K562 (cell line): ENCODE measurements around the gene ZNF32. TPM values are rescaled to one million over a fixed set of nuclear protein-coding genes. Genes with fewer than 3 reads are reported as not detected.
A peak's percentile ranks its signal among the peaks of the same experiment; 100 is the strongest.

Experiments used
- BHLHE40 ChIP-seq: IDR thresholded peaks from 2 replicates; pipeline ENCODE4 v1.6.1; 2011; ENCODE audit warnings: low read length, improper control_type of control experiment
- DNMT1 ChIP-seq: fragments of 450-650 bp; IDR thresholded peaks from 2 replicates; pipeline ENCODE4 v1.6.1; 2016; ENCODE audit warnings: antibody characterized with exemption, mild to moderate bottlenecking
- DPF2 ChIP-seq: fragments of 450-650 bp; IDR thresholded peaks from 2 replicates; pipeline ENCODE4 v1.6.1; 2016
- E2F5 ChIP-seq: sonication (generic); formaldehyde crosslinking; IDR thresholded peaks from 2 replicates; pipeline ENCODE4 v1.8.0; 2022; ENCODE audit warnings: mild to moderate bottlenecking, missing genetic modification reagents
- FOXJ2 ChIP-seq: fragments of 200-800 bp; sonication (Bioruptor generic); IDR thresholded peaks from 2 replicates; pipeline ENCODE4 v1.6.1; 2016; ENCODE audit warnings: missing genetic modification characterization, missing compliant biosample characterization
- MTA2 ChIP-seq: fragments of 450-650 bp; IDR thresholded peaks from 2 replicates; pipeline ENCODE4 v1.6.1; 2016; ENCODE audit warnings: low read depth
- NCOR1 ChIP-seq: fragments of 450-650 bp; IDR thresholded peaks from 2 replicates; pipeline ENCODE4 v1.6.1; 2016; ENCODE audit warnings: mild to moderate bottlenecking, moderate library complexity
- NFIC ChIP-seq: fragments of 450-650 bp; IDR thresholded peaks from 2 replicates; pipeline ENCODE4 v1.6.1; 2017; ENCODE audit warnings: mild to moderate bottlenecking, inconsistent platforms
- POLR2H ChIP-seq: IDR thresholded peaks from 2 replicates; pipeline ENCODE4 v1.6.1; 2016; ENCODE audit warnings: missing genetic modification characterization, low read depth, mild to moderate bottlenecking, control low read depth, missing compliant biosample characterization, moderate library complexity
- REST ChIP-seq, 2 experiments: fragments of 450-650 bp; formaldehyde crosslinking in 1 of 2; IDR thresholded peaks; 2 replicates each; pipeline versions ENCODE4 v1.4.0 to v1.6.1; 2014 to 2020; ENCODE audit warnings: mild to moderate bottlenecking in 2 of 2, borderline replicate concordance in 1 of 2, low read depth in 1 of 2
- ZNF668 ChIP-seq: fragments of 250-450 bp; sonication (Bioruptor Pico); IDR thresholded peaks from 2 replicates; pipeline ENCODE4 v1.8.0; 2022; ENCODE audit warnings: mild to moderate bottlenecking, inconsistent platforms
- ZNF75A ChIP-seq: fragments of 450-650 bp; formaldehyde crosslinking; IDR thresholded peaks from 2 replicates; pipeline ENCODE4 v1.4.0; 2020; ENCODE audit warnings: mild to moderate bottlenecking
- polyA plus RNA-seq, 8 experiments: library from polyadenylated mRNA; depleted of rRNA in 4 of 8; stranded (reverse) in 5 of 8; unstranded in 3 of 8; fragments of >200 nt; fragmentation: Nextera tagmentation in 2 of 8; fragmentation: Illumina TruSeq in 1 of 8; extraction: Ambion mirVana in 2 of 8; extraction: Trizol in 1 of 8; gene quantifications; 2 replicates each; pipeline versions ENCODE4 v1.2.1 to v1.2.3, GENCODE V29; 2011 to 2014; ENCODE audit warnings: inconsistent platforms in 1 of 8, missing spikeins in 1 of 8
- total RNA-seq, 7 experiments: library from RNA; depleted of rRNA in 6 of 7; stranded (reverse); fragments of >200 nt in 6 of 7; fragmentation: Illumina TruSeq in 2 of 7; extraction: Trizol in 2 of 7; gene quantifications; 2 replicates each; pipeline versions ENCODE4 v1.2.1 to v1.2.3, GENCODE V29; 2011 to 2021; ENCODE audit warnings: low replicate concordance in 1 of 7
- TF ChIP-seq, protein P1 (sequence below): fragments of 450-650 bp; IDR thresholded peaks from 2 replicates; pipeline ENCODE4 v1.6.1; 2016; ENCODE audit warnings: low read depth

Gene ZNF32
- total and polyA plus RNA-seq, 9 of the 15 experiments (the other 6 are each of a cell fraction or from before 2014, with no cell fraction given) = 17.3 to 57.0 (median 26.3) TPM

DNA sequence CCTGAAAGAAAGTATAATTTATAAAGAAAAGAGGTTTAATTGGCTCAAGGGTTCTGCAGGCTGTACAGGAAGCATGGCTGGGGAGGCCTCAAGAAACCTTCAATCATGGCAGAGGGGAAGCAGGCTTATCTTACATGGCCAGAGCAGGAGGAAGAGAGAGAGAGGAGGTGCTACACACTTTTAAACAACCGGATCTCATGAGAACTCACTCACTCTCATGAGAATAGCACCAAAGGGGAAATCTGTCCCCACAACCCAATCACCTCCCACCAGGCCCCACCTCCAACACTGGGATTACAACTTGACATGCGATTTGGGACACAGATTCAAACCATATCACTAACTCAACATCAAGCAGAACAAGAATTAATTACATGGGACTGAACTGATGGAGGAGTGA lies 49.3 kb downstream of the ZNF32 start (continued):
- TF ChIP-seq POLR2H (tag) = no peak
- TF ChIP-seq ZNF668 (CRISPR knock-in tag) = no peak
- no peak for TF ChIP-seq E2F5 (CRISPR knock-in tag)
- TF ChIP-seq DPF2 = peak; percentile 81
- TF ChIP-seq NFIC = peak; percentile 46; the same call in 1 of the 2 replicates
- TF ChIP-seq BHLHE40 = no peak
- TF ChIP-seq FOXJ2 (tag) = no peak
- no peak for TF ChIP-seq REST (IDR thresholded peaks at IDR 0.05; ENCODE audit: borderline replicate concordance)
- TF ChIP-seq REST (CRISPR knock-in tag; IDR thresholded peaks at IDR 0.05; ENCODE audit: low read depth) = no peak
- peak; percentile 76 for TF ChIP-seq MTA2
- TF ChIP-seq NCOR1 = peak; percentile 69
- TF ChIP-seq, protein P1, sequence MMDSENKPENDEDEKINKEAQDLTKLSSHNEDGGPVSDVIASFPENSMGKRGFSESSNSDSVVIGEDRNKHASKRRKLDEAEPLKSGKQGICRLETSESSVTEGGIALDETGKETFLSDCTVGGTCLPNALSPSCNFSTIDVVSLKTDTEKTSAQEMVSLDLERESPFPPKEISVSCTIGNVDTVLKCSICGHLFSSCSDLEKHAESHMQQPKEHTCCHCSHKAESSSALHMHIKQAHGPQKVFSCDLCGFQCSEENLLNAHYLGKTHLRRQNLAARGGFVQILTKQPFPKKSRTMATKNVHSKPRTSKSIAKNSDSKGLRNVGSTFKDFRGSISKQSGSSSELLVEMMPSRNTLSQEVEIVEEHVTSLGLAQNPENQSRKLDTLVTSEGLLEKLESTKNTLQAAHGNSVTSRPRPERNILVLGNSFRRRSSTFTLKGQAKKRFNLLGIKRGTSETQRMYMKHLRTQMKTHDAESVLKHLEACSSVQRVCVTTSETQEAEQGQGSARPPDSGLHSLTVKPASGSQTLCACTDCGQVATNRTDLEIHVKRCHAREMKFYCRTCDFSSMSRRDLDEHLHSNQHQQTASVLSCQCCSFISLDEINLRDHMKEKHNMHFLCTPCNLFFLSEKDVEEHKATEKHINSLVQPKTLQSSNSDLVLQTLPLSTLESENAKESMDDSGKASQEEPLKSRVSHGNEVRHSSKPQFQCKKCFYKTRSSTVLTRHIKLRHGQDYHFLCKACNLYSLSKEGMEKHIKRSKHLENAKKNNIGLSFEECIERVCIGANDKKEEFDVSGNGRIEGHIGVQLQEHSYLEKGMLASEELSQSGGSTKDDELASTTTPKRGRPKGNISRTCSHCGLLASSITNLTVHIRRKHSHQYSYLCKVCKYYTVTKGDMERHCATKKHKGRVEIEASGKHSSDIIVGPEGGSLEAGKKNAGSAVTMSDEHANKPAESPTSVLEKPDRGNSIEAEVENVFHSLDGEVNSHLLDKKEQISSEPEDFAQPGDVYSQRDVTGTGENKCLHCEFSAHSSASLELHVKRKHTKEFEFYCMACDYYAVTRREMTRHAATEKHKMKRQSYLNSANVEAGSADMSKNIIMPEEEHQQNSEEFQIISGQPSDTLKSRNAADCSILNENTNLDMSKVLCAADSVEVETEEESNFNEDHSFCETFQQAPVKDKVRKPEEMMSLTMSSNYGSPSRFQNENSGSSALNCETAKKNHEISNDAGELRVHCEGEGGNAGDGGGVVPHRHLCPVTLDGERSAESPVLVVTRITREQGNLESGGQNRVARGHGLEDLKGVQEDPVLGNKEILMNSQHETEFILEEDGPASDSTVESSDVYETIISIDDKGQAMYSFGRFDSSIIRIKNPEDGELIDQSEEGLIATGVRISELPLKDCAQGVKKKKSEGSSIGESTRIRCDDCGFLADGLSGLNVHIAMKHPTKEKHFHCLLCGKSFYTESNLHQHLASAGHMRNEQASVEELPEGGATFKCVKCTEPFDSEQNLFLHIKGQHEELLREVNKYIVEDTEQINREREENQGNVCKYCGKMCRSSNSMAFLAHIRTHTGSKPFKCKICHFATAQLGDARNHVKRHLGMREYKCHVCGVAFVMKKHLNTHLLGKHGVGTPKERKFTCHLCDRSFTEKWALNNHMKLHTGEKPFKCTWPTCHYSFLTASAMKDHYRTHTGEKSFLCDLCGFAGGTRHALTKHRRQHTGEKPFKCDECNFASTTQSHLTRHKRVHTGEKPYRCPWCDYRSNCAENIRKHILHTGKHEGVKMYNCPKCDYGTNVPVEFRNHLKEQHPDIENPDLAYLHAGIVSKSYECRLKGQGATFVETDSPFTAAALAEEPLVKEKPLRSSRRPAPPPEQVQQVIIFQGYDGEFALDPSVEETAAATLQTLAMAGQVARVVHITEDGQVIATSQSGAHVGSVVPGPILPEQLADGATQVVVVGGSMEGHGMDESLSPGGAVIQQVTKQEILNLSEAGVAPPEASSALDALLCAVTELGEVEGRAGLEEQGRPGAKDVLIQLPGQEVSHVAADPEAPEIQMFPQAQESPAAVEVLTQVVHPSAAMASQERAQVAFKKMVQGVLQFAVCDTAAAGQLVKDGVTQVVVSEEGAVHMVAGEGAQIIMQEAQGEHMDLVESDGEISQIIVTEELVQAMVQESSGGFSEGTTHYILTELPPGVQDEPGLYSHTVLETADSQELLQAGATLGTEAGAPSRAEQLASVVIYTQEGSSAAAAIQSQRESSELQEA = no peak
- no peak for TF ChIP-seq DNMT1
- TF ChIP-seq ZNF75A (CRISPR knock-in tag) = no peak
